Skin epidermis (tissue), 12 donors: ENCODE measurements around the gene FAM110A.

Source experiments
- H3K27ac ChIP-seq, 21 experiments: fragments of 200-600 bp; sonication (generic) in 11 of 21; one replicate each; pipeline ENCODE4 v1.5.0; 2020; ENCODE audit warnings: mild to moderate bottlenecking in 3 of 21, inconsistent platforms in 2 of 21, moderate library complexity in 2 of 21
- H3K4me3 ChIP-seq, 7 experiments: fragments of 200-600 bp; sonication (generic) in 2 of 7; one replicate each; pipeline ENCODE4 v1.5.0; 2020; ENCODE audit warnings: inconsistent platforms in 2 of 7, mild to moderate bottlenecking in 2 of 7, moderate library complexity in 1 of 7

FAM110A gene

GRCh38 chr20:860891-861290 is 27.4 kb downstream of the FAM110A start:
- peak overlapping the region in 2 of 21 experiments; percentile 34 to 43 for H3K27ac ChIP-seq

DNA sequence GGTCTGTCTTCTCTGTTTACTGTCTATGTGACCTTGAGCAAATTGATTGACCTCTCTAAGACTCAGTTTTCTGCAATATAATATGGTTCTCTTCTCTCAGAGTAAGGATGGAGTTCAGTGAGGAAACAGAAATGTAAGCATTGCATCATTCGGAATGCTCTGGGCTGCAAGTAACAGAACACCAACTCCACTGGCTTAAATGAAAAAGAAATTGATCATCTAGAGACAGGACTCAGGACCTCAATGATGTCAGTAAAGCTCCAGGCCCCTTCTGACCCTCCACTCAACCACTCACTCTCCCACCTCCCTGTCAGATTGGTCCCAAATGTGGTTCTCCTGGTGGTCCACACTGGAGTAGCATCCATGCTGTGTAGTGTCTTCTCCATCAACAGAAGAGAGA is 31.9 kb downstream of the FAM110A start:
- H3K27ac ChIP-seq, result no peak overlapping the region
- no peak overlapping the region for H3K4me3 ChIP-seq

More at GRCh38 chr20:860891-861290, 27.4 kb downstream of the FAM110A start:
- H3K4me3 ChIP-seq, result no peak overlapping the region

- H3K27ac ChIP-seq, result no peak overlapping the region
- no peak overlapping the region for H3K4me3 ChIP-seq
Measured at GRCh38 chr20:868279-868678, 34.8 kb downstream of the FAM110A start.

- H3K4me3 ChIP-seq, result no peak overlapping the region
- no peak overlapping the region for H3K27ac ChIP-seq
Measured at GRCh38 chr20:869606-870005, 36.1 kb downstream of the FAM110A start.

DNA sequence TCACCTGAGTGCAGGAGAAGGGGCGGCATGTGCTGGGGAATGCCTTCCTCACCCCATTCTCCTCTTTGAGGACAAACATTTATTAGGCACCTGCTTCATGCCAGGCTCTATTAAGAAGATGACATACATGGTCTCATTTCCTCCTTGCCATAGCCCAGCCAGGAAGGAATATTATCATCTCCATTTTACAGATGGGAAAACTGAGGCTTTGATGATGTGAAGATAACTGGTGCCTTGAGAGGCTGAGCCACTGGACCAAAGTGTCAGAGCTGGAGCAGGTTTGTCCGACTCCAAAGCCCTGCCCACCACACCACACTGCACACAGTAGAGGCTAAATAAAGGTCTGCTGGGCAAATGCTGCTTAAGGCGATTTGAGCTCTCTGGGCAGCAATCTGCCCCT is 37.2 kb downstream of the FAM110A start:
- Histone ChIP-seq H3K4me3 (no peak overlapping the region), H3K27ac (no peak overlapping the region)

GRCh38 chr20:871436-871835 is 37.9 kb downstream of the FAM110A start:
- Histone ChIP-seq H3K4me3 (no peak overlapping the region), H3K27ac (no peak overlapping the region)

DNA sequence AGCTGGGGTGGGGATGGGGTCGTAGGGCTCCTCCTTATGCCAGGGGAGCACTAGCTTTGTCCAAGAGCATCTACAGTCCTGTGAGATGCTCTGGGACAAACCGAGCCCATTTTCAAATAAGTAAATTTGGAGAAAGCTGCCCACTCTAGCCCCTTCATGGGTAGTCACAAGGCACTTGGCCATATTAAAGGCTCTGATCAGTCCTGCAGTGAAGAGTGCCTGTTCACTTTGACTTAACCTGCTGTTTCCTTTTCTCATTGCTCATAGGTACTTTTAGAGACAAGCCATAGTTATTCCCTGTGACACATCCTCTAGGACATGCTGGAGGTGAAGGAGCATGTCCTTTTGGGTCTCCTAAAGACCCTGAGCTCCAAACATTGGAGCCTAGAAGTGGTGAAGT is 38.4 kb downstream of the FAM110A start:
- no peak overlapping the region for H3K4me3 ChIP-seq
- H3K27ac ChIP-seq, result no peak overlapping the region

GRCh38 chr20:872855-873520 is 39.5 kb downstream of the FAM110A start:
- H3K27ac ChIP-seq, result no peak overlapping the region
- no peak overlapping the region for H3K4me3 ChIP-seq

DNA sequence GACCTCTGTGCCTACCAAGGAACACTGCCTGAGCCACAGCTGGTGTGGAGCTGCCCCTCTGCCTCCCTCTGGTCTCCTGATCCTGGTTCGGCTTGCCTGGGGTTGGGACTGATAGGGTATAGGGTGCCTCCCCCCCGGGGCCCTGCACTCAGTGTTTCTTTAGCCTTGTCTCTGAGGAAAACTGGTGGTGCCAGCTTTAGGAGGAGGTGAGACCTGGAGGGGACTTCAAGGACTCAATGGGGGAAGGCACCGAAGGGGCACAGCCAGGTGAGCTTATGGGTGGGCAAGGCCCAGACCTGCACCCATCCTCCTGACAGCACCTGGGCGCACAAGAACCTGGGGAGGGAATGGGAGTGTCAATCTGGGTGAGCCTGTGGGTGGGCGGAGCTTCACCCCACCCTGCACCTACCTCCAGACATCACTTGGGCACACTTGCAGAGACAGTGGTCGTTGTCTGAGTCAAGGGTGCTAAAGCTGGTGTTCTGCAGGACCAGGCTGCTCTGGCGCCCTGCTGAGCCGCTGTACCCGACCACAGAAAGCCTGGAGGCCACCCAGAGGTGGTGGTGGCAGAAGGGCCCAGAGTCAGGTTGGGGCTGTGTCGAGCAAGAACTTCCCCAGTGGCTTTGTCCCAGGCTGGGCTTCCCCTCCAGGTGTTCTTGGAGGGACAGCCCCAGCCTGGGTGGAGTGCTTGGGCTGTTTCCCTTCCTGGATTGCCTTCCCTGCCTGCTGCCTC is 40.5 kb downstream of the FAM110A start:
- H3K27ac ChIP-seq, result no peak overlapping the region
- H3K4me3 ChIP-seq, result no peak overlapping the region

- Histone ChIP-seq H3K27ac (no peak overlapping the region), H3K4me3 (no peak overlapping the region)
Measured at GRCh38 chr20:875115-875514, 41.6 kb downstream of the FAM110A start.

- Histone ChIP-seq H3K27ac (no peak overlapping the region), H3K4me3 (no peak overlapping the region)
Measured at GRCh38 chr20:877814-878213, 44.3 kb downstream of the FAM110A start.

- Histone ChIP-seq H3K27ac (no peak overlapping the region), H3K4me3 (no peak overlapping the region)
Measured at GRCh38 chr20:878511-879307, 45.2 kb downstream of the FAM110A start.

GRCh38 chr20:879626-880025 is 46.1 kb downstream of the FAM110A start:
- H3K4me3 ChIP-seq, result no peak overlapping the region
- H3K27ac ChIP-seq, result no peak overlapping the region

DNA sequence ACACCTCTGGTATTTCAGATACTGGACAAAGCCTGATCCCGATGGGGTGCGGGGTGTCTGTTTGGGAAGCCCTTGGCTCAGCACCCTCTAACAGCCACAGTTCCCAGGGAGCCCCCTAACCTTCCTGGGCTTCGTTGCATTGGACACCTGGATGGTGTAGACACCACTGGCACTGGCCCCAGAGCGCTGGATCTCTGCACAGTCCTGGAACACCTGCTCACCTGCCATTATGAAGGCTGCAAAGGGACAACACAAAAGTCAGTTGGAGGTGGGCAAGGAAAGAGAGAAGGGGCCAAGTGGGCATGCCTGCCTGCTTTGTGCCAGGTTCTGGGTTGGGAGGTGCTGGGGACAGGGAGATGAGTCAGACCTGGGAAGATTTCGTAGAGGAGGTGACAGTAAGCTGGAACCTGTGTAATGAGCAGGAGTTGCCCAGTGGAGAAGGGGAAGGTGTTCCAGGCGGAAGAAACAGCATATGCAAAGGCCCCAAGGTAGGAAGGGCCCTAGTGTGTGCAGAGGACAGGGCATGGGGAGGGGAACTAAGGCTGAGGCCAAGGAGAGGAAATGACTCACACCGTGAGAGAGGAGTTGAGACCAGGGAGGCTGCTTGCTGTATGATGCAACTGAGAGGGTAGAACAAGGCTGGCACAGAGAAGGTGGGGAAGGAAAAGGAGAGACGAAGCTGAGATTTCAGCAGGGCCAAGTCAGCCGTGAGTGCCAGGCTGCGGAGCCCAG is 47.7 kb downstream of the FAM110A start:
- Histone ChIP-seq H3K27ac (no peak overlapping the region), H3K4me3 (no peak overlapping the region)

GRCh38 chr20:881783-882144 is 48.2 kb downstream of the FAM110A start:
- Histone ChIP-seq H3K4me3 (no peak overlapping the region), H3K27ac (no peak overlapping the region)

GRCh38 chr20:884983-885952 is 51.8 kb downstream of the FAM110A start:
- Histone ChIP-seq H3K27ac (no peak overlapping the region), H3K4me3 (no peak overlapping the region)

DNA sequence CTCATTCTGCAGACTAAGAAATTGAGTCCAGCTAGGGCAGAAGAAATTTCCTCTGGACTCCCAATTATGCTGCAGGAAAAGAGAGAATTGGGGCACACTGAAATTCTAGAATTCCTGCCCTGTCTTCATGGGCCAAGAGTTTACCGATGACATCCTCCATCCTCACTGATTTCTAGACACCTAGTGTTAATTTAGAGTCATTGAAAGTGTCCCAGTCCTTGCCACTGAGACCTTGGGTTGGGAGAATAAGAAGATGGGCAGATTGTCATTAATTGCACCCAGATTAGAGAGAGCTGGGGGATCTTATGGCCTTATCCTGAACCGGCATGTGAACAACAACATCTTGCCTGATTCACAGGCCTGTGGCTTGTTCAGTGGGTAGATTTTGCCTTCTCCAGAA is 53.6 kb downstream of the FAM110A start:
- Histone ChIP-seq H3K4me3 (no peak overlapping the region), H3K27ac (no peak overlapping the region)

- no peak overlapping the region for H3K4me3 ChIP-seq
- H3K27ac ChIP-seq, result no peak overlapping the region
Measured at GRCh38 chr20:888057-888456, 54.5 kb downstream of the FAM110A start.

- Histone ChIP-seq H3K27ac (no peak overlapping the region), H3K4me3 (no peak overlapping the region)
Measured at GRCh38 chr20:889106-889505, 55.6 kb downstream of the FAM110A start.
